HG03066 (cell line): ENCODE results near the gene SLC6A7.
"Not testable (repeated sequence)": the region's sequence is repeated elsewhere in the genome, so short reads cannot be mapped to it uniquely, and the experiment has no call there.

Experiments
- ATAC-seq: cut with Tn5 transposase; IDR thresholded peaks from one replicate; pipeline ENCODE4 v1.9.1; 2021; ENCODE audit warnings: low read depth; ENCODE audit not compliant: unreplicated experiment

Gene SLC6A7

GRCh38 chr5:150236981-150237754, 47.3 kb downstream of the SLC6A7 start:
- no peak for ATAC-seq

DNA sequence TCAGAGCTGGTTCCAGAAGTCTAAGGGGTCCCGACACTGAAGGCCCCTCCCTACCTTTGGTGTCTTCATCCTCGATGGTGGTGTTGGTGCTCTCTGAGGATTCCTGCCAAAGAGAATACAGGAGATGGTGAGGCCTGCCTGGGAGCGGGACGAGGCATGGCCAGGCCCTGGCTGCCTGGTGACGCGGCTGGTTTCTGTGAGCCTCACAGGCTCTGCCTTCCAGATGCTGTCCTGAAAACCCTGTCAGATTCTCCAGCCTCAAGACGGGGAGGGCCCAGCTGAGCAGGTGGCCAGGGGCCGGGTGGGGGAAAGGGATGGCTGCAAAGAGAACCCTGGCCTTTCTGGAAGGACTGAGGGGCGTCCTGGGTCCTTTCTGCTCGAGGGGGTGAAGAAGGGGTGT, 48.8 kb downstream of the SLC6A7 start:
- ATAC-seq: no peak

GRCh38 chr5:150239099-150239793, 49.4 kb downstream of the SLC6A7 start:
- ATAC-seq: no peak

DNA sequence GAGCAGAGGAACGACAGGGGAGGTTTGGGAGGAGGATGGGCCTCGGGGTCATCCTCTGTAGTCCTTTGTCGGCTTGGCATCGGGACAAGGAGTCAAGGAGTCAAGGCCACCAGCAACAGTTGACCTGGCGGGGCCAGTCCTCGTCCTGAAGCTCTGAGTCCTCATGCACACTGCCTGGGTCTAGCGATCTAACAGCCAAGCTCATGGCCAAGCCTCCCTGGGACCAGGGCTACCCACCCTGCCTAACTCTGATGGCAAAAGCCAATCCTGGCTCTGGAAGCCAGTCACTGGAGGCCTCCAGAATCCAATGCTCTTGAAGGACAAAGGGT, 49.9 kb downstream of the SLC6A7 start:
- ATAC-seq: no peak

DNA sequence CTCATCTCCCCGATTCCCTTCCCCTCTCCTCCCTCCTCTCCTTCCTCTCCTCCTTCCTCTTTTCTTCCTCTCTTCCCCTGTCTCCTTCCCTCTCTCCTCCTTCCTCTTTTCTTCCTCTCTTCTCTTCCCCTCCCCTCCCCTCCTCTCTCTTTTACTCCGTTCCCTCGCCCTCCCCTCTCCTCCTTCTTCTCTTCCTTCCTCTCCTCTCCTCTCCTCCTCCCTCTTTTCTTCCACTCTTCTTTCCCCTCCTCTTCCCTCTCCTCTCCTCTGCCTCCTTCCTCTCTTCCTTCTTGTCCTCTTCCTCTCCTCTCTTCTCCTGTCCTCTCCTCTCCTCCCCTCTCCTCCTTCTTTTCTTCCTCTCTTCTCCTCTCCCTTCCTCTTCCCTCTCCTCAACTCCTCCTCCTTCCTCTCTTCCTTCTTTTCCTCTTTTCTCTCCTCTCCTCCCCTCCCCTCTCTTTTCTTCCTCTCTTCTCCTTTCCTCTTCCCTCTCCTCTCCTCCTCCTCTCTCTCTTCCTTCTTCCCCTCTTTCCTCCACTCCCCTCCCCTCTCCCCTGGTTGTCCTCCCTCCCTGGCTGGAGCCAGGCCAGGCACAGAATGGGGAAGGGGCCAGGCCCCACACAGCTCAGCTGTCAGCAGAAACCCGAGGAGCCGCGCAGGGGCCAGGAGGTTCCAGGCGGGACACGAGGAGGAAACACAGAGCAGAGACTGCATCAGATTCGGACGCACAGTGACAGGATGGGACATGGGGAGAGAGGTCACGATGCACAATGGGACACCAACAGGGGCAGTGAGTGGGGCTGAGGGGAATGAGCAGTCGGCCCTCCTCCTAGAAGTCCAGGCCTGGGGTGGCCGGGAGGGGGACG, 51.7 kb downstream of the SLC6A7 start:
- ATAC-seq: no peak

GRCh38 chr5:150242251-150242894, 52.5 kb downstream of the SLC6A7 start:
- ATAC-seq: no peak

- no peak for ATAC-seq
Measured at GRCh38 chr5:150243590-150243989, 53.7 kb downstream of the SLC6A7 start.

GRCh38 chr5:150244209-150244608, 54.3 kb downstream of the SLC6A7 start:
- no peak for ATAC-seq

- ATAC-seq: no peak
Measured at GRCh38 chr5:150245111-150245789, 55.4 kb downstream of the SLC6A7 start.

DNA sequence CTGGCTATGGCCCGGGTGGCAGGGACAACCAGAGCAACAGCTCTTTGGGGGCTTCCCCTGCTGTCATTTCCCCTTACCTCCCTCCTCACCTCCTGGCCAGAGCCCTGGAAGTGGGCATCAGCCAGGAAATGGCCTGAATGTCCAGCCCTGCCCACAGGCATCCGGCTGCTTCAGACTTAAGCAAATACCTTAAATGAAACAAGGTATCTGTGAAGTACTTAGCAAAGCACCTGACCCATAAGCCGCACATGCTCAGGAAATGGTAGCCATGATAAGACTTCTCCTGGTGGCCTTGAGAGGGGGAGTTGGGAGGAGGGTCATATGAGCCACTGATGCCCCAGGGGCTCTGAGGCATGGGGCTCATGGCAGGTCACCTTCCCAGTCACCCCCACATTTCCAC, 55.9 kb downstream of the SLC6A7 start:
- no peak for ATAC-seq

- no peak for ATAC-seq
Measured at GRCh38 chr5:150246429-150246828, 56.6 kb downstream of the SLC6A7 start.

GRCh38 chr5:150246835-150247234, 57.0 kb downstream of the SLC6A7 start:
- ATAC-seq: no peak

DNA sequence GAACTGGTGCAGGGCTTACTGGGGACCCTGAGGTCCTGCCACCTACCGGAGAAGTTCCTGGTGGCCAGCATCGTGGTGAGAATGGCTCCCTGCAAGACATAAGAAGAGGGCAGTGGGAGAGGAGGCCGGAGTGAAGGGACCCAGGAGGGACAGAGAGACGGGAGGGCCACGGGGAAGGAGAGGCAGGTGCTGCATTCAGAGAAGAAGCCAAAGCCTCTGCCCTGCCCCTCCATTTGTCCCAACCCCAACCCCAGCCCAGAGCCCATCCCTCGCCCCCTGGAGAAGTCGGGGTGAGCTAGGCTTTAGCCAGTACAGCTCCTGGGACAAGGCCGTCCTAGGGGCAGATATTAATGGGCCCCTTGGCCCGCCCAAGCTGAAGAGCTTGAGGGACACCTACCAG, 57.9 kb downstream of the SLC6A7 start:
- ATAC-seq: no peak

DNA sequence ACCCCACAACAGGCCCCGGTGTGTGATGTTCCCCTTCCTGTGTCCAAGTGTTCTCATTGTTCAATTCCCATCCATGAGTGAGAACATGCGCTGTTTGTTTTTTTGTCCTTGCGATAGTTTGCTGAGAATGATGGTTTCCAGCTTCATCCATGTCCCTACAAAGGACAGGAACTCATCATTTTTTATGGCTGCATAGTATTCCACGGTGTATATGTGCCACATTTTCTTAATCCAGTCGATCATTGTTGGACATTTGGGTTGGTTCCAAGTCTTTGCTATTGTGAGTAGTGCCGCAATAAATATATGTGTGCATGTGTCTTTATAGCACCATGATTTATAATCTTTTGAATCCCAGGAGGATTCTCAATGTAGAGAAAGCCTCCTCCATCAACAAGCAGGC, 58.6 kb downstream of the SLC6A7 start:
- ATAC-seq: not testable (repeated sequence)

GRCh38 chr5:150248946-150249345, 59.1 kb downstream of the SLC6A7 start:
- ATAC-seq: no peak

- ATAC-seq: no peak
Measured at GRCh38 chr5:150249744-150250143, 59.9 kb downstream of the SLC6A7 start.

DNA sequence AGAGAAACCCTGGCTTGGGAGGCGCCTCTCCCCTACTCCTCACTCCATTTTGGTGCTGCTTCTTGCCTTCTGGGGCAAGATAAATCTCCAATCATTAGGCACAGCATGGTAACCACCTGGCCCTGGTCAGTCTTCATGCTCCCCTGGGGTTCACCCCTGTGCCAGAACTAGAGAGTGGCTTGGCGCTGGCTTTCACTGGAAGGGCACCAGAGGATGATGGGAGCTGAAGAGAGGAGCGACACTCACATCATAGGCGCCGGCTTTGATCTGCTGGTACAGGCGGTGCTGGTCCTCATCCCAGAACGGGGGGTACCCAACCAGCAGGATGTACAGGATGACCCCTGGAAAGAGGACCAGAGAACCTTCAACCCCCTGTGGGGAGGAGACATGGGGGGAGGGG, 61.6 kb downstream of the SLC6A7 start:
- no peak for ATAC-seq

- no peak for ATAC-seq
Measured at GRCh38 chr5:150252489-150252888, 62.6 kb downstream of the SLC6A7 start.

GRCh38 chr5:150253416-150254208, 63.8 kb downstream of the SLC6A7 start:
- ATAC-seq: no peak

- ATAC-seq: no peak
Measured at GRCh38 chr5:150254363-150254762, 64.5 kb downstream of the SLC6A7 start.
